B cell (primary cell): ENCODE data around the gene ZBTB12.

Experiments
- CTCF ChIP-seq: fragments of 200-600 bp; IDR thresholded peaks from one replicate; pipeline ENCODE4 v1.8.0; 2022; ENCODE audit warnings: antibody characterized with exemption, mild to moderate bottlenecking
- EZH2 ChIP-seq: IDR thresholded peaks from 2 replicates; pipeline ENCODE4 v1.6.1; 2012; ENCODE audit warnings: borderline replicate concordance, low read depth, mild to moderate bottlenecking, moderate library complexity, low read length; ENCODE audit not compliant: insufficient read depth, poor library complexity, severe bottlenecking

- TF ChIP-seq EZH2 (no peak), CTCF (no peak)
These were observed 920 bp downstream of the ZBTB12 start for GRCh38 chr6:31900917-31901414.
